ENCODE results near the gene XG. TPM values are rescaled to one million over a fixed set of nuclear protein-coding genes. Genes with fewer than 3 reads are reported as not detected.

The XG gene
- 0.52 and 6.1 TPM in 2 replicates for total RNA-seq

DNA sequence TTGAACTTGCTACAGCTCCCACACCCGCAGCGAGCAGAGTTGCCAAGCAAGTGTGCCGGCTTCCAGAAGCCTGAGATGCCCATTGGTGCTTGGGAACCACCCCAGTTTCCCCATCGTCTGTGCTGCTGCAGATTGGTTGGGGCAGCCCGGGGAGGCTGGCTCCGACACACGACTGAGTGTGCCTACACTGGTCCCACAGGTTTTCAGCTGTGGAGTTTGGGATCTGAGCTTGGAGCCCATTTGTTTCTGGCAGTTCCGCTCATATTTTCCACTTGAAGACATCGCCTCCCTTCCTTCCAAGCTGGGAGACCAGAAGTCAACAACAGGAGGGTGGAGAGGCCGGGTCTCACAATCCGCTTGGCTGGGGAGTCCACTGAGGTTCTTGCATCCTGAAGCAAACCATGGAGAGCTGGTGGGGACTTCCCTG lies at the start of gene XG:
Gene XG (plus strand): TSS at position 167 of the 427 bp plus-strand sequence. CDS start 235 bp downstream, at position 402.

GRCh38 chrX:2828344-2828958 lies 76.6 kb downstream of the XG start, which contains the start of gene GYG2:
Gene GYG2 (plus strand): TSS chrX:2828930. CDS start chrX:2830189, 1,259 bp downstream.

Other genes with a start within 250 kb of the XG start
- gene CD99, start 60.7 kb upstream of the XG start, total RNA-seq, result 158 and 164 TPM in 2 replicates
- 2.5 and 2.6 TPM in 2 replicates for gene GYG2, start 76.9 kb downstream of the XG start, total RNA-seq
- 17.2 and 18.3 TPM in 2 replicates for gene ARSD, start 177.3 kb downstream of the XG start, total RNA-seq